Right cardiac atrium (tissue), 5 donors: ENCODE results near the gene FKBP10. TPM values are rescaled to one million over a fixed set of nuclear protein-coding genes. Genes with fewer than 3 reads are reported as not detected.
A peak's percentile ranks its signal among the peaks of the same experiment; 100 is the strongest.

ENCODE experiments used
- ATAC-seq, 2 donors: fragments of 200-7000 bp; cut with Tn5 transposase; one replicate each; pipeline versions ENCODE4 v1.8.0 to v1.9.1; 2020; ENCODE audit warnings: moderate library complexity in 2 of 2, mild to moderate bottlenecking in 1 of 2
- DNase-seq, 3 donors: peaks; one replicate each; pipeline ENCODE4 v3.0.0-alpha.2; 2020
- H3K27ac ChIP-seq: one replicate; pipeline ENCODE4 v1.5.1; 2013; ENCODE audit warnings: mild to moderate bottlenecking, low read length, control low read depth, moderate library complexity
- H3K27me3 ChIP-seq: one replicate; pipeline ENCODE4 v1.6.1; 2013; ENCODE audit not compliant: control insufficient read depth, insufficient read depth
- H3K4me1 ChIP-seq: one replicate; pipeline ENCODE4 v1.6.1; 2013; ENCODE audit warnings: low read length; ENCODE audit not compliant: control insufficient read depth, insufficient read depth
- H3K4me3 ChIP-seq: one replicate; pipeline ENCODE4 v1.5.1; 2013; ENCODE audit warnings: low read length, control low read depth
- H3K9me3 ChIP-seq: one replicate; pipeline ENCODE4 v1.6.1; 2013; ENCODE audit warnings: low read length; ENCODE audit not compliant: control insufficient read depth
- WGBS: extraction: QIAGEN DNeasy Blood & Tissue Kit; methylation state at CpG from one replicate; pipeline ENCODE4 v1.1.7; 2013; 5-methylcytosine and 5-hydroxymethylcytosine counted together
- intact Hi-C, 4 donors: fragments of 100-400 bp; cut with DNase I; formaldehyde crosslinking; loops; one replicate each; pipeline versions ENCODE4 v1.11.0 to v1.14.0; 2022 to 2023
- long read RNA-seq, 4 donors: library from polyadenylated mRNA; unstranded; transcript quantifications; one replicate each; pipeline ENCODE4 v2.0.0, GENCODE V29; 2020 to 2021
- polyA plus RNA-seq: library from polyadenylated mRNA; stranded (reverse); fragments of 200-250 nt; gene quantifications from one replicate; pipeline ENCODE4 v1.2.3, GENCODE V29; 2013
- total RNA-seq, 4 donors: library from RNA; stranded (reverse); fragmentation: NEBNext Ultra II Directional; extraction: Animal tissue kit (Norgen Biotek cat#: 25700); gene quantifications; one replicate each; pipeline ENCODE4 v1.2.1, GENCODE V29; 2021
- donor health status: healthy with polysubstance abuse.
- donor health status: DM: no; HTN: yes; CAD: no.
- donor health status: DM: no; HTN: no; CAD: no.
- donor health status: DM: no; HTN: yes; CAD: no; lungs with severe emphysema.
- donor health status: DM: yes; HTN: yes; CAD: no.

FKBP10 gene
- total RNA-seq (10 to 100 TPM; 26.5 to 42.7 (median 38.8) TPM), polyA plus RNA-seq (24.8 TPM)
- long read RNA-seq, donor 1, transcript FKBP10-201 (10 exons, 2,662 nt), result major isoform, 8 of 17 reads
- long read RNA-seq, donor 1, partial matches to known transcripts, result 3 of 17 reads
- long read RNA-seq, donor 1, other reads (novel, unspliced or antisense), result 5 of 17 reads
- long read RNA-seq, donor 2, partial matches to known transcripts, result 0 of 3 reads
- long read RNA-seq, donor 2, other reads (novel, unspliced or antisense), result 0 of 3 reads
- long read RNA-seq, donor 3, transcript FKBP10-201 (10 exons, 2,662 nt), result major isoform, 14 of 21 reads
- long read RNA-seq, donor 3, partial matches to known transcripts, result 6 of 21 reads
- long read RNA-seq, donor 3, other reads (novel, unspliced or antisense), result 0 of 21 reads
- long read RNA-seq, donor 4, transcript FKBP10-201 (10 exons, 2,662 nt), result major isoform, 5 of 9 reads
- long read RNA-seq, donor 4, partial matches to known transcripts, result 4 of 9 reads
- long read RNA-seq, donor 4, other reads (novel, unspliced or antisense), result 0 of 9 reads

- no peaks in the 10 kb centered on the region for H3K27me3 ChIP-seq
- peak within 1 kb of the TSS; percentile 14 for H3K27ac ChIP-seq
- H3K9me3 ChIP-seq, result no peaks in the 10 kb centered on the region
- H3K4me3 ChIP-seq, result peak within 1 kb of the TSS; percentile 64
- intact Hi-C loops, result no loop called here
- DNase-seq (peak; percentile 85 to 89 (median 87)), ATAC-seq (peak; percentile 67 to 82)
- under 1% methylated on average over 35 of the region's 35 CpGs for WGBS
- H3K4me1 ChIP-seq, result no peaks in the 10 kb centered on the region
Measured at GRCh38 chr17:41812381-41813151, at the start of gene FKBP10. TSS of gene FKBP10 (plus strand) at chr17:41813004. CDS start at chr17:41813035, 31 bp downstream.

GRCh38 chr17:41763327-41763726 lies 49.5 kb upstream of the FKBP10 start:
- Histone ChIP-seq H3K27me3 (no peaks in the 10 kb centered on the region), H3K4me1 (no peaks in the 10 kb centered on the region), H3K9me3 (no peaks in the 10 kb centered on the region), H3K4me3 (no peak overlapping the region), H3K27ac (no peak overlapping the region)
- DNase-seq (no peak), ATAC-seq (no peak)
- intact Hi-C loops, result no loop called here
- 88% methylated on average over 8 of the region's 8 CpGs for WGBS

GRCh38 chr17:41766135-41766534 lies 46.7 kb upstream of the FKBP10 start:
- Histone ChIP-seq H3K4me3 (no peak overlapping the region), H3K9me3 (no peaks in the 10 kb centered on the region), H3K4me1 (no peaks in the 10 kb centered on the region), H3K27ac (no peak overlapping the region), H3K27me3 (no peaks in the 10 kb centered on the region)
- DNase-seq, result no peak
- intact Hi-C loops, result no loop called here
- no peak for ATAC-seq

GRCh38 chr17:41767324-41768042 lies 45.3 kb upstream of the FKBP10 start:
- Histone ChIP-seq H3K4me1 (no peaks in the 10 kb centered on the region), H3K4me3 (no peak overlapping the region), H3K27ac (no peak overlapping the region), H3K9me3 (no peaks in the 10 kb centered on the region), H3K27me3 (no peaks in the 10 kb centered on the region)
- DNase-seq (peak in 2 of 3 donors; percentile 26 to 32), ATAC-seq (no peak)
- intact Hi-C loops, result no loop called here
- WGBS, result 91% methylated on average over 18 of the region's 18 CpGs

GRCh38 chr17:41768682-41769288 lies 44.0 kb upstream of the FKBP10 start:
- ATAC-seq, result no peak
- H3K27ac ChIP-seq, result no peak overlapping the region
- WGBS, result 88% methylated on average over 23 of the region's 23 CpGs

GRCh38 chr17:41769346-41769862 lies 43.4 kb upstream of the FKBP10 start:
- Histone ChIP-seq H3K27ac (no peak overlapping the region), H3K4me1 (peaks cover 13% of the 10 kb centered on the region), H3K4me3 (no peak overlapping the region), H3K27me3 (no peaks in the 10 kb centered on the region), H3K9me3 (no peaks in the 10 kb centered on the region)
- no peak for ATAC-seq
- intact Hi-C loops, result no loop called here
- WGBS, result 83% methylated on average over 16 of the region's 16 CpGs
- peak in 1 of 3 donors; percentile 53 for DNase-seq

More at GRCh38 chr17:41768682-41769288, 44.0 kb upstream of the FKBP10 start:
- Histone ChIP-seq H3K4me1 (peaks cover 11% of the 10 kb centered on the region), H3K9me3 (no peaks in the 10 kb centered on the region), H3K27me3 (no peaks in the 10 kb centered on the region), H3K4me3 (no peak overlapping the region)
- intact Hi-C loops, result no loop called here
- DNase-seq, result peak in 2 of 3 donors; percentile 33 to 52

GRCh38 chr17:41769985-41770384 lies 42.8 kb upstream of the FKBP10 start:
- peak in 1 of 3 donors; percentile 33 for DNase-seq
- Histone ChIP-seq H3K9me3 (no peaks in the 10 kb centered on the region), H3K27ac (no peak overlapping the region), H3K4me1 (peaks cover 15% of the 10 kb centered on the region), H3K4me3 (no peak overlapping the region), H3K27me3 (no peaks in the 10 kb centered on the region)
- ATAC-seq, result no peak
- intact Hi-C loops, result no loop called here
- 71% methylated on average over 3 of the region's 3 CpGs for WGBS

- H3K4me1 ChIP-seq, result peaks cover 28% of the 10 kb centered on the region
- H3K27ac ChIP-seq, result no peak overlapping the region
- DNase-seq (peak in 2 of 3 donors; percentile 21 to 43), ATAC-seq (no peak)
- H3K9me3 ChIP-seq, result no peaks in the 10 kb centered on the region
- WGBS, result 84% methylated on average over 17 of the region's 17 CpGs
- no peaks in the 10 kb centered on the region for H3K27me3 ChIP-seq
- intact Hi-C loops, result no loop called here
- H3K4me3 ChIP-seq, result no peak overlapping the region
Measured at GRCh38 chr17:41771389-41772206, 41.2 kb upstream of the FKBP10 start.

- H3K27ac ChIP-seq, result no peak overlapping the region
Measured at GRCh38 chr17:41772218-41772585, 40.6 kb upstream of the FKBP10 start.

More at GRCh38 chr17:41772218-41772585, 40.6 kb upstream of the FKBP10 start:
- Histone ChIP-seq H3K4me3 (no peak overlapping the region), H3K9me3 (no peaks in the 10 kb centered on the region), H3K4me1 (peaks cover 32% of the 10 kb centered on the region), H3K27me3 (no peaks in the 10 kb centered on the region)
- DNase-seq, result no peak
- no peak for ATAC-seq
- intact Hi-C loops, result no loop called here
- WGBS, result 86% methylated on average over 4 of the region's 4 CpGs
